Effector CD4-positive, alpha-beta T cell (primary cell): ENCODE results near the gene NET1.
"Not testable (repeated sequence)": the region's sequence is repeated elsewhere in the genome, so short reads cannot be mapped to it uniquely, and the experiment has no call there.

Experiments used
- DNase-seq: peaks from one replicate; pipeline ENCODE4 v3.0.0-alpha.2; 2020

NET1 gene

GRCh38 chr10:5399332-5399731 is 13.0 kb upstream of the NET1 start:
- DNase-seq, result no peak

DNA sequence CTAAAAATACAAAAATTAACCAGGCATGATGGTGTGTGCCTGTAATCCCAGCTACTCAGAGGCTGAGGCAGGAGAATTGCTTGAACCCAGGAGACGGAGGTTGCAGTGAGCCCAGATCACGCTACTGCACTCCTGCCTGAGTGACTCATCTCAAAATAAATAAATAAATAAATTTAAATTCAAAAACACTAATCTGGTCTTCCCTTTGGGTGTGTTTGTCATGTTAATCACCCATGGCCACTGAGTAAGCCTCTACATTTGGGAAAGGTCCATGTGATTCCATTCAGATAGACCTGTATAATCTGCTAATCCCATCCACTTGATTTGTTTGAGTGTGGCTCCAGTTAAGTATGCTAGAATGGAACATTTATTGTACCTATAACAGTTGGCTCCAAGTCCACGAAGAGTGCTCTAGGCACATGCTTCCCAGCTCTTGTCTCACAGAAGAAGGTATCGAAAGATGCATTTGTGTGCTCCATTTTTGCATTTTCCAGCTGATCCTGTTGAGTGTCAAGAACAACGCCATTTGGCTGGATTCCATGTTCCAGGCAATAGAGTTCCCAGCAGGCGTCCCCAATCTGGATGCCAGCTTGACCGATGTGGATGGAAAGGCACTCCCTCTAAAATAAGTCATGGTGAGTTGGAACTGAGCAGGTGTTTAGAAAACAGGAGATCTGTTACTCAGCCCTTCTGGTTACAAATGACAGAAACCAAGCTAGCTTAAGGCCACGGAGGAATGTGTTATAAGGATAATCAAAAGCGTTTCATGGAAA is 11.7 kb upstream of the NET1 start:
- no peak for DNase-seq

DNA sequence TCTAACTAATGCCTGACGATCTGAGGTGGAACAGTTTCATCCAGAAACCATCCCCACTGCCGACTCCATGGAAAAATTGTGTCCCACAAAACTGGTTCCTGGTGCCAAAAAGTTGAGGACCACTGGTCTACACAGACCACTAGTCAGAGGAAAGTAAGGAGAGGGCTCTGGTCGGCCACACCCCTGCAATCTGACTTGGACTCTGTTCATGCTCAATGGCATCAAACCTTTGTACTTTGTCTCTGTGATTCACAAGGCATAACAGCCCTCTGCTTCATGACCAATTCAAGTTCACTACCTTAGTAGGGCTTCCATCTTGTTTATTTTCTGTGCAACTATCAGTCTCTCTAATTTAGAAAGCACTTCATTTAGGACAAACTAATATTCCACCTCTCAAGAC is 9.6 kb upstream of the NET1 start:
- DNase-seq, result no peak

DNA sequence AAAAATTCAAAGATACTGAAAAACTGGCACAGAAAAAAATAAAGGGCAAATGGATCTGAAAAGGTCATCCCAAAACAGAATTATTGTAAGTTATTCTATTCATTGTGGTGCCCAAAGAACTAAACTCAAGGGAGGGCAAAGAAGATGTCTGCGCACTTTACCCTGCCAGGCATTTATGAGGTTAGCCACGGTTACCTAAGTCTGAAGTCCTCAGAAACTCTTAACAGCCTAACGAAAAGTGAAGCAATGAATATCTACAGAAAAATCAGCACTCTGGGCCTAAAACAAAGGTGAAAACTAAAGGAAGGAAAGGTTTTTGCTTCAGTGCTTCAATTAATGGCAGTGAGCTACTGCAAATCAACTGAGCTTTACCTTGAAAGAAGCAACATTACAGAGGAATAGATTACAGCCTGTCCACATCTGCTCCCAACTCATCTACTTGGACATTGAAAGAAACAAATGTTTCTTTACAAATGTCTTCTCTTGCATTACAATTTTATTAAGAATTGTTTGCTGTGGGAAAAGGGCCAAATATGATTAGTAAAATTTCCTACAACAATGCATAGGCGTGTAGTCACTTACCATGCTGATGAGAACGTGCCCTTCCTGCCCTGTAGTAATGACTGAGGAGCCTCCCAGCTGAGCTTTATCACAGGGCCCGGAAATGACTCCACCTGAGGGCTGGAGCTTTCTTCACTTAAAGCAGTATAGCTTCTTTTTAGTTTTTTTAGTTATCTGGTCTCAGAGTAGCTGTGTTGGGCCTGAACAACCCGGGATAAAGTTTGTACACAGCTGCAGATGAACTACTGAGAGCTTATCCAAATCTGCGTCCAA is 7.9 kb upstream of the NET1 start, which contains the start of gene TUBAL3:
Gene TUBAL3, minus strand, starts transcription at position 621 of the 834 bp plus-strand sequence. Its CDS starts 36 bp downstream, at position 585.
- no peak for DNase-seq

GRCh38 chr10:5406918-5407317 is 5.4 kb upstream of the NET1 start:
- DNase-seq, result no peak

- not testable (repeated sequence) for DNase-seq
Measured at GRCh38 chr10:5410787-5411186, 1.6 kb upstream of the NET1 start.

DNA sequence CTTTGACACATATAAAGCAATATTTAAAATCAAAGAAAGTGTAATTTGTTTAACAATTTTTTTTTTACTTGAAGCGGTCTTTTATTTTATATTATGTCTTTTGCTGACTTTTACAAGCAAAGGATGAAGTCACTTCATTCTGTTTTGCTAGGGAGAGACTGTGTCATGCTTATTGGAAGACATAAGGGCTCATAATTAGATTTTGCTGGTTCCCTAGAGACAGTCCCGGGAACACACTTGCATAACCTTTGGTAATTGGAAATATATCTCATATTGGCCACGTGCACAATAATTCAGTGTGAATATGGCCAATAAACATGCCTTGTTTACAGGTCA is 448 bp upstream of the NET1 start:
- DNase-seq, result no peak

DNA sequence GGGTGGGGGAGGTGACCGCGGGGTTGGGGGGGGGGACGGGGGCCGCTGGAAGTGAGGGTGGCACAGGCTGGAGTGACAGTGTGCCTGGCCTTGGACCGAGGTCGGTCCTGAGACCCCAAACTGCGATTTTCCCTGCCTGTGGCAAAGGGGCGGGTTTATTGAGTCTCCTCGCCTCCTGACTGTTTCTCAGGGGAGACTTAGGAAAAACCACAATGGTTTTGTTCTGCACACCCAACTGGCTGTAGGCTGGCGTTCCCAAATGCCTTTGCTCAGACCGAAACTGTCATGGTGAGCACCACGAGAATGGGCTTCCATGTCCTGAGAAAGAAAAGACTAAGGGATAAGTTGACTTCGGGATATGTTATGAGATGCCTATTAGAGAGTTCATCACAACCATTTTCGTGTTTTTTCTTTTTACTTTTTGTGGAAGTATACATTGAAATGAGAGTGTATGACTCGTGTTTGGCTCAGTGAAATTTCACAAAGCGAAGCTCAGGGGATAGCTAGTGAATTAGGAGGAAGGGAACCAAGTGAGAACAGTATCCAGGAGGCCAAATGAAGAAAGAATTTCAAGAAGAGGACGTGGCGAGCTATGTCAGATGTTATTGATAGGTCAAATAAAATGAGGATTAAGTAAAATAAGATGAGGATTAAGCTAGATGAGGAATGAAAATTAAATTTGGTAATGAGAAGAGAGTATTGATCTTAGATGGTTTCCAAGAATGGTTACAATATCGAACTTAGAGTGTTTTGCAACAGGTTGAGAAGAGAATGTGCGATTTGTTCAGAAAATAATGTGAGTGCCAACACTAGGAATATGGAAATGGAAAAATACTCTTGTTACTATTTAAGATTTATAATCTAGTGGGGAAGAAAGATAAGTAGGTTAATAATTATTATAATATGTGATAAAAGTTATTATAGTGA is 918 bp downstream of the NET1 start:
- DNase-seq, result no peak

DNA sequence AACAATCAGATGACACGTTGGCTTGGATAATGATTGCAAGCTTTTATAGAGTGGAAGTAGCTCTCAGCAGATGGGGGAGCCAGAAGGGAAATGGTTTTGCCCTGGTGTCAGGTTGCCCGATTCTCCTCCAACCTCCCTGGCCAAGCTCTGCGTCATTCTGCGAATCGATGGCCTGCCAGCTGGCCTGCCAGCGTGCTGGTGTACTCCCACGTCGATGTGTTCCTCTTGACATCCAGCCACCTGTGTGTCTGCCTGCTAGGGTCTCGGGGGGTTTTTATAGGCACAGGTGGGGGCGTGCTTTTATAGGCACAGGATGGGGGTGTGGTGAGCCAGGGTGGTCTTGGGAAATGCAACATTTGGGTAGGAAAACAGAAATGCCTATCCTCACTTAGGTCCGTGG is 4.6 kb downstream of the NET1 start:
- no peak for DNase-seq

DNA sequence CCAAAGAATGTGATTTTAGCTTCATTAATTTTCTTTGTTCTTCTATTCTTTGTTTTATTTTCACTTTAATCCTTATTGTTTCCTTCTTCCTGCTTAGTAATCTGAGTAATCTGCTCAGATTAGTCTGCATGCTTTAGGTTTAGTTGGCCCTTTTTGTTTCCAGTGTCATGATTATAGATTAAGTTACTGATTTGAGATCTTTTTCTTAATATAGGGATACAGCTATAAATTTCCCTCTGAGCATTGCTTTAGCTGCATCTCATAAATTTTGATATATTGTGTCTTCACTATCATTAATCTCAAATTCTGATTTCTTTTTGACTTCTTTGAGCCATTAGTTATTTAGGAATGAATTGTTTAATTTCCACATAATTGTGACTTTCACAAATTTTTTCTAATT is 6.2 kb downstream of the NET1 start:
- no peak for DNase-seq

- DNase-seq, result no peak
Measured at GRCh38 chr10:5419466-5420094, 7.2 kb downstream of the NET1 start.

DNA sequence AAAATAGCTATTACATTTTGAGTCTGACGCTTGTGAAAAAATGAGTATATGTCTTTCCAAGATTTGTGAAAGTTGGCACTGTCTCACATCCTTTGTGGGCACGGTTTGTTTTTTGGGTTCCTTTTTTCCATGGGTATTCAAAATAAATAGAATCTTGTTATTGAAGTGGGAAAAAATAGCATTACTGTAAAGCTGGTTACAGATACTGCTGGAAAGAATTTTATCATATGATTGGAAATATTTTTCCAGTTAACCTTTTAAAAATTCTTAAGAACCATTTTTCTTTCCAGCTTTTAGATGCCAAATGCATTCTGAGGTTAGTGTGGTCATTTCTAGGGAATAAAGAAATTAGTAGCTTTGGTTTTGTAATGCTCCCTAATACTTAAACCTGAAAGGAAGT is 11.4 kb downstream of the NET1 start:
- no peak for DNase-seq

GRCh38 chr10:5424751-5425150 is 12.4 kb downstream of the NET1 start:
- DNase-seq, result no peak

DNA sequence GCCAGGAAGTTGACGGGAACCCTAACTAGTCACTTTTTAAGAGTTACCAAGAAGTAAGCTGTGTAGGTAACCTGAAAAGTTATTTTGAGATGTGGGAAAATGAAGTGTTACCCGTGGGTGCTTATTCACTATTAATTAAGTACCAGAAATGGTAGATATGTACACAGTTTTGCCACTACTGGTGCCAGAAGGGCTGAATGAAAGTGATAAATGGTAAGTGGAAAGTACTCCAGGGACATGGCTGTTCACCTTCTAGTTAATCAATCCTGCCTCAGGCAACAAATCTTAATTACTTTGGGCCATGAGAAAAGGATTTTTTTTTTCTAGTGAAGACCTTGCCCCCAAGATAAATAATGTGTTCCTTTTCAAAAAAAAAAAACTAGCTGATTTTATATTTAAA is 15.8 kb downstream of the NET1 start:
- DNase-seq, result no peak

GRCh38 chr10:5433182-5433581 is 20.8 kb downstream of the NET1 start:
- DNase-seq, result no peak

GRCh38 chr10:5434017-5434753 is 21.8 kb downstream of the NET1 start:
- no peak for DNase-seq

- no peak for DNase-seq
Measured at GRCh38 chr10:5435328-5435727, 23.0 kb downstream of the NET1 start.

DNA sequence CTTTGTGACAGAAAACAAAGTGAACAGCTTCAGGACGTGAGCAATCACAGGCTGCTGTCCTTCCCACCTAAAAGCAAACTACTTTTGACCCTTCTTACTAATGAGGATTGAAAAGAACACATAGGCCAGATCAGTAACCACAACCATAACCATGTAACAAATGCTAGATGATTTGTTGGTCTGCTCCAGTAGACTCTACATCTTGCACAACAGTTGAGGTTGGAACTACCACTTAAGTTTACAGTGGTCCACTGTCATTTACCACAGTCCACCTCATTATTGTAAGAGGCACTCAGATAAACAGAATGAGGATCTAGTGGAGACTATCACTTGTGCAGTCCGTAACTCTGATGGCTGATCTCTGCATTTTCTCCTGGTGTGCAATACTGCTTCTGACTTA is 27.8 kb downstream of the NET1 start:
- DNase-seq, result no peak

GRCh38 chr10:5441106-5441505 is 28.7 kb downstream of the NET1 start:
- DNase-seq, result no peak

- DNase-seq, result peak; percentile 11
Measured at GRCh38 chr10:5442065-5442989, 30.0 kb downstream of the NET1 start.

DNA sequence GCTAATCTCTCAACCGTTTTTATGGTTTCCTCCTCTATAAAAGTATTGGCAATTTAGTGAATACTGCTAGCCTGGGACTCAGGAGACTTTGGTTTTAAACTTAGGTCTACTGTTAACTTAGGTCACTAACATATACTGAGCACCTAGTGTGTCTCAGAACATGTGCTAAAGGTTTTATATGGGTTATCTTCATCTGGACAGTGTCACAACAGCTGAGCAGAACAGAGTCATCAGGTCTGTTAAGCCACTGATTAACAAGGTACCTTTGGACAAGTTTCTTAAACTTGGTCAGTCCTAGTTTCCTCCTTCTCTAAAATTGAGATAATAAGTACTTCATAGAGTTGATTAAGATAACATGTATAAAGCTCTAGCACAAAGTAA is 30.6 kb downstream of the NET1 start:
- DNase-seq, result no peak
